ENCODE data around the gene SLC25A42.

GRCh38 chr19:19028526-19028925 is 35.3 kb upstream of the SLC25A42 start:
- TF ChIP-seq, protein P1, sequence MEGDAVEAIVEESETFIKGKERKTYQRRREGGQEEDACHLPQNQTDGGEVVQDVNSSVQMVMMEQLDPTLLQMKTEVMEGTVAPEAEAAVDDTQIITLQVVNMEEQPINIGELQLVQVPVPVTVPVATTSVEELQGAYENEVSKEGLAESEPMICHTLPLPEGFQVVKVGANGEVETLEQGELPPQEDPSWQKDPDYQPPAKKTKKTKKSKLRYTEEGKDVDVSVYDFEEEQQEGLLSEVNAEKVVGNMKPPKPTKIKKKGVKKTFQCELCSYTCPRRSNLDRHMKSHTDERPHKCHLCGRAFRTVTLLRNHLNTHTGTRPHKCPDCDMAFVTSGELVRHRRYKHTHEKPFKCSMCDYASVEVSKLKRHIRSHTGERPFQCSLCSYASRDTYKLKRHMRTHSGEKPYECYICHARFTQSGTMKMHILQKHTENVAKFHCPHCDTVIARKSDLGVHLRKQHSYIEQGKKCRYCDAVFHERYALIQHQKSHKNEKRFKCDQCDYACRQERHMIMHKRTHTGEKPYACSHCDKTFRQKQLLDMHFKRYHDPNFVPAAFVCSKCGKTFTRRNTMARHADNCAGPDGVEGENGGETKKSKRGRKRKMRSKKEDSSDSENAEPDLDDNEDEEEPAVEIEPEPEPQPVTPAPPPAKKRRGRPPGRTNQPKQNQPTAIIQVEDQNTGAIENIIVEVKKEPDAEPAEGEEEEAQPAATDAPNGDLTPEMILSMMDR (IDR thresholded peaks at IDR 0.05 in 4 of 5, conservative IDR thresholded peaks at IDR 0.05 in 1 of 5) = no peak
- TF ChIP-seq POLR2A (IDR thresholded peaks at IDR 0.05) = no peak
